ENCODE data around the gene ZSCAN21. TPM values are rescaled to one million over a fixed set of nuclear protein-coding genes. Genes with fewer than 3 reads are reported as not detected.

The ZSCAN21 gene
- polyA plus RNA-seq, 2 of the 4 experiments (the other 2 are of a cell fraction) = 9.1 to 18.3 TPM

DNA sequence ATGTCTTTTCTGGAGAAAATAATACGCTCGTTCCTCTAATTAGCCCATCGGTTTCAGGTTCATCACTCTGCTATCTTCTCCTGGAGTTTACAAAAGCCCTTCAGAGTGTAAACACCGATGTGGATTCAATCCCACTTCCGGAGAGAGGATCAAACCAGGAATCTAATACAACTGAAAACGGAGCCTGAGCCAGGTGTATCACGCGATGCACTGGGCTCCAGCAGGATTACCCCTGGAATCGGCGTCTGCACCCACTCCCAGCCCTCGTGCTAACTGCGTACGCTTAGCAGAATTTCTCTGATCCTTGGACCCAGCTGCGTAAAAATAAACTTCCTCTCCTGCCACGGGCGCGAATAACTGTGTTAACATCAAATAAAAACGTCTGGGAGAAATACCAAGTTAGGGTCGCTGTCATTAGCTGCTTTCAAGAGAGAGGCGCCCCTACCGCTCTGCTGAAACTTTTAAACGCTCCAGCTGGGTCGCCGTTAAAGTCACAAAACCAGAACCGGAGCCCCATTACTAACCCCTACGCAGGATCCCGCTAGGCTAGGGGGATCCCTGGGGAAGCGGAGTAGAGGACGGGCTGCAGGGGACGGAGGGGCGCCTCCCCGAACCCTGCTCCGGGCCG is 31.4 kb downstream of the ZSCAN21 start:
- Histone ChIP-seq H3K4me2 (peak overlapping the region; percentile 81), H3K4me3 (peak overlapping the region; percentile 98), H3K27ac (peak overlapping the region; percentile 88 to 90), H3K4me1 (peaks cover 7% of the 10 kb centered on the region; the same call in 1 of the 3 replicates), H3K9me3 (peaks cover 27% of the 10 kb centered on the region)
- DNase-seq (ENCODE audit: low read depth in 1 of 2, low spot score in 1 of 2) (no peak), FAIRE-seq (no peak), ATAC-seq (peak; percentile 25 to 66; a peak in 3 of 6 replicates)
- CTCF ChIA-PET = interaction anchor here (0.7 to 2.3 kb wide), 3 partner anchors 9 to 90 kb away, joined by 3 to 12 read pairs (median 5); no protein-coding TSS in a partner anchor
- TF ChIP-seq ZSCAN20 (CRISPR knock-in tag; IDR thresholded peaks at IDR 0.05) (no peak), FOSB (CRISPR knock-in tag; IDR thresholded peaks at IDR 0.05) (no peak), HDAC2 (IDR thresholded peaks at IDR 0.05) (no peak), HEYL (CRISPR knock-in tag; IDR thresholded peaks at IDR 0.05) (no peak), EHMT2 (IDR thresholded peaks at IDR 0.05; ENCODE audit: low read depth) (no peak), MAZ (IDR thresholded peaks at IDR 0.05; ENCODE audit: borderline replicate concordance, low read depth, low read length) (no peak), FOSL2 (IDR thresholded peaks at IDR 0.05) (no peak), FOSL2 (CRISPR knock-in tag; IDR thresholded peaks at IDR 0.05) (no peak), RARB (CRISPR knock-in tag; IDR thresholded peaks at IDR 0.05) (no peak), GATA3 (IDR thresholded peaks at IDR 0.05; ENCODE audit: borderline replicate concordance) (no peak), ESRRA (IDR thresholded peaks at IDR 0.05; ENCODE audit: borderline replicate concordance, low read length) (no peak), BHLHE40 (IDR thresholded peaks at IDR 0.05; ENCODE audit: low read depth, low read length) (no peak), POLR2A (IDR thresholded peaks at IDR 0.05; ENCODE audit: low read length) (no peak), HOXB13 (CRISPR knock-in tag; IDR thresholded peaks at IDR 0.05; ENCODE audit: low read depth) (no peak)
- TF ChIP-seq, protein P1, sequence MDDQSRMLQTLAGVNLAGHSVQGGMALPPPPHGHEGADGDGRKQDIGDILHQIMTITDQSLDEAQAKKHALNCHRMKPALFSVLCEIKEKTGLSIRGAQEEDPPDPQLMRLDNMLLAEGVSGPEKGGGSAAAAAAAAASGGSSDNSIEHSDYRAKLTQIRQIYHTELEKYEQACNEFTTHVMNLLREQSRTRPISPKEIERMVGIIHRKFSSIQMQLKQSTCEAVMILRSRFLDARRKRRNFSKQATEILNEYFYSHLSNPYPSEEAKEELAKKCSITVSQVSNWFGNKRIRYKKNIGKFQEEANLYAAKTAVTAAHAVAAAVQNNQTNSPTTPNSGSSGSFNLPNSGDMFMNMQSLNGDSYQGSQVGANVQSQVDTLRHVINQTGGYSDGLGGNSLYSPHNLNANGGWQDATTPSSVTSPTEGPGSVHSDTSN (IDR thresholded peaks at IDR 0.05) = no peak
- TF ChIP-seq, protein P2, sequence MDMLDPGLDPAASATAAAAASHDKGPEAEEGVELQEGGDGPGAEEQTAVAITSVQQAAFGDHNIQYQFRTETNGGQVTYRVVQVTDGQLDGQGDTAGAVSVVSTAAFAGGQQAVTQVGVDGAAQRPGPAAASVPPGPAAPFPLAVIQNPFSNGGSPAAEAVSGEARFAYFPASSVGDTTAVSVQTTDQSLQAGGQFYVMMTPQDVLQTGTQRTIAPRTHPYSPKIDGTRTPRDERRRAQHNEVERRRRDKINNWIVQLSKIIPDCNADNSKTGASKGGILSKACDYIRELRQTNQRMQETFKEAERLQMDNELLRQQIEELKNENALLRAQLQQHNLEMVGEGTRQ (IDR thresholded peaks at IDR 0.05) = no peak
- WGBS (ENCODE audit: missing lambda C conversion rate) = 3% methylated on average over 26 of the region's 34 CpGs
- POLR2A ChIA-PET = no interaction called here

GRCh38 chr7:100081535-100082102 is 32.0 kb downstream of the ZSCAN21 start, which contains the start of gene ZNF3:
Gene ZNF3 (minus strand): TSS chr7:100081723. CDS start chr7:100077357, 4,366 bp downstream.
- FAIRE-seq = no peak
- H3K4me2 ChIP-seq = peak within 1 kb of the TSS; percentile 81
- ATAC-seq = peak; percentile 94 to 96
- peak within 1 kb of the TSS; percentile 88 to 90 for H3K27ac ChIP-seq
- DNase-seq (ENCODE audit: low read depth in 1 of 2, low spot score in 1 of 2) = peak; percentile 91 to 99
- peaks cover 21% of the 10 kb centered on the region for H3K9me3 ChIP-seq
- H3K4me1 ChIP-seq = peaks cover 7% of the 10 kb centered on the region; the same call in 1 of the 3 replicates
- ChIA-PET POLR2A (no interaction called here), CTCF (interaction anchor here (0.7 to 2.3 kb wide), 12 partner anchors 8 to 450 kb away, joined by 3 to 14 read pairs (median 4); no protein-coding TSS in a partner anchor)
- H3K4me3 ChIP-seq = peak within 1 kb of the TSS; percentile 98
- 2% methylated on average over 32 of the region's 55 CpGs for WGBS (ENCODE audit: missing lambda C conversion rate)
- TF ChIP-seq HDAC2 (IDR thresholded peaks at IDR 0.05) = no peak
- TF ChIP-seq SREBF2 (IDR thresholded peaks at IDR 0.05) = no peak
- peak; percentile 69 for TF ChIP-seq NFE2L2 (conservative IDR thresholded peaks at IDR 0.05; ENCODE audit: low read length)
- TF ChIP-seq RNF2 (IDR thresholded peaks at IDR 0.05; ENCODE audit: borderline replicate concordance, low read depth) = no peak
- TF ChIP-seq ZNF302 (CRISPR knock-in tag; IDR thresholded peaks at IDR 0.05) = no peak
- TF ChIP-seq EHF (CRISPR knock-in tag; IDR thresholded peaks at IDR 0.05) = no peak
- TF ChIP-seq, protein P3, sequence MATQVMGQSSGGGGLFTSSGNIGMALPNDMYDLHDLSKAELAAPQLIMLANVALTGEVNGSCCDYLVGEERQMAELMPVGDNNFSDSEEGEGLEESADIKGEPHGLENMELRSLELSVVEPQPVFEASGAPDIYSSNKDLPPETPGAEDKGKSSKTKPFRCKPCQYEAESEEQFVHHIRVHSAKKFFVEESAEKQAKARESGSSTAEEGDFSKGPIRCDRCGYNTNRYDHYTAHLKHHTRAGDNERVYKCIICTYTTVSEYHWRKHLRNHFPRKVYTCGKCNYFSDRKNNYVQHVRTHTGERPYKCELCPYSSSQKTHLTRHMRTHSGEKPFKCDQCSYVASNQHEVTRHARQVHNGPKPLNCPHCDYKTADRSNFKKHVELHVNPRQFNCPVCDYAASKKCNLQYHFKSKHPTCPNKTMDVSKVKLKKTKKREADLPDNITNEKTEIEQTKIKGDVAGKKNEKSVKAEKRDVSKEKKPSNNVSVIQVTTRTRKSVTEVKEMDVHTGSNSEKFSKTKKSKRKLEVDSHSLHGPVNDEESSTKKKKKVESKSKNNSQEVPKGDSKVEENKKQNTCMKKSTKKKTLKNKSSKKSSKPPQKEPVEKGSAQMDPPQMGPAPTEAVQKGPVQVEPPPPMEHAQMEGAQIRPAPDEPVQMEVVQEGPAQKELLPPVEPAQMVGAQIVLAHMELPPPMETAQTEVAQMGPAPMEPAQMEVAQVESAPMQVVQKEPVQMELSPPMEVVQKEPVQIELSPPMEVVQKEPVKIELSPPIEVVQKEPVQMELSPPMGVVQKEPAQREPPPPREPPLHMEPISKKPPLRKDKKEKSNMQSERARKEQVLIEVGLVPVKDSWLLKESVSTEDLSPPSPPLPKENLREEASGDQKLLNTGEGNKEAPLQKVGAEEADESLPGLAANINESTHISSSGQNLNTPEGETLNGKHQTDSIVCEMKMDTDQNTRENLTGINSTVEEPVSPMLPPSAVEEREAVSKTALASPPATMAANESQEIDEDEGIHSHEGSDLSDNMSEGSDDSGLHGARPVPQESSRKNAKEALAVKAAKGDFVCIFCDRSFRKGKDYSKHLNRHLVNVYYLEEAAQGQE (IDR thresholded peaks at IDR 0.05) = no peak
- no peak for TF ChIP-seq FOSL2 (IDR thresholded peaks at IDR 0.05)
- TF ChIP-seq FOSL2 (CRISPR knock-in tag; IDR thresholded peaks at IDR 0.05) = peak; percentile 89
- peak; percentile 69 for TF ChIP-seq POLR2A (IDR thresholded peaks at IDR 0.05; ENCODE audit: low read length)
- TF ChIP-seq, protein P4, sequence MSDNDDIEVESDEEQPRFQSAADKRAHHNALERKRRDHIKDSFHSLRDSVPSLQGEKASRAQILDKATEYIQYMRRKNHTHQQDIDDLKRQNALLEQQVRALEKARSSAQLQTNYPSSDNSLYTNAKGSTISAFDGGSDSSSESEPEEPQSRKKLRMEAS (IDR thresholded peaks at IDR 0.05) = peak; percentile 99
- no peak for TF ChIP-seq JUNB (IDR thresholded peaks at IDR 0.05)
- TF ChIP-seq RARB (CRISPR knock-in tag; IDR thresholded peaks at IDR 0.05) = no peak
- no peak for TF ChIP-seq HES2 (IDR thresholded peaks at IDR 0.05)
- peak; percentile 95 for TF ChIP-seq MYC (IDR thresholded peaks at IDR 0.05; ENCODE audit: borderline replicate concordance, low read length)
- TF ChIP-seq EHMT2 (IDR thresholded peaks at IDR 0.05; ENCODE audit: low read depth) = no peak
- TF ChIP-seq ATOH8 (CRISPR knock-in tag; IDR thresholded peaks at IDR 0.05; ENCODE audit: low read depth) = no peak
- no peak for TF ChIP-seq RCOR1 (IDR thresholded peaks at IDR 0.05; ENCODE audit: low read depth, low read length)
- TF ChIP-seq NR3C1 (IDR thresholded peaks at IDR 0.05) = no peak
- TF ChIP-seq SMC3 (IDR thresholded peaks at IDR 0.05) = peak; percentile 89
